Measurements from ENCODE around the gene TMEM63B. TPM values are rescaled to one million over a fixed set of nuclear protein-coding genes. Genes with fewer than 3 reads are reported as not detected.

The TMEM63B gene
- total and polyA plus RNA-seq, 2 of the 8 experiments (the other 6 are each of a cell fraction or from before 2014, with no cell fraction given): 61.1 to 96.8 TPM

DNA sequence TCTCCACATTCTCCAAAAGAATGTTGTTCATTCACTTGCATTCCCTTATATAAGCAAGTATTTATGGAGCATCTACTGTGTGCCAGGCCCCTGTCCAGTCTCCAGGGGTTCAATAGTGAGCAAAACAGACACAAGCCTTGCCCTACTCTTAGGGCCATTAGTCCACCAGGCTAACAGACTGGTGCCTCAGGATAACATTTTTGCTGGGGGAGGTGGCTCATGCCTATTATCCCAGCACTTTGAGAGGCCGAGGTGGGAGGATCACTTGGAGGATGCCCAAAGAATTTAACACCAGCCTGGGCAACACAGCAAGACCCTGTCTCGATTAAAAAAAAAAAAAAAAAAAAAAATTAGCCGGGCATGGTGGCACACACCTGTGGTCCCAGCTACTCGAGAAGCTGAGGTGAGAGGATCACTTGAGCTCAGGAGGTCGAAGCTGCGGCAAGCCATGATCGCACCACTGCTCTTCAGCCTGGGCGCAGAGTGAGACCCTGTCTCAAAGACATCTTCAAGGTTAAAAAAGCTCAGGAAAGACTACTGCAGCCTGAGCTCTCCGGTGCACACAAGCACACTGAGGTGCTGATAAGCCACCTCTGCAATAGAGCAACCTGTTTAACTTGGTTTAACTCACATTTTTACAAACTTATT lies 51.2 kb downstream of the TMEM63B start:
- H3K14ac ChIP-seq (ENCODE audit: insufficient read length): no peak overlapping the region
- peaks cover 2 to 12% (median 3%) of the 10 kb centered on the region in 4 experiments; a peak in 5 of 7 replicates for H3K4me1 ChIP-seq (replicated peaks in 1 of 4; ENCODE audit: control insufficient read depth in 3 of 4, insufficient read depth in 4 of 4, low read length in 3 of 4)
- H3K79me1 ChIP-seq (ENCODE audit: low read depth, low read length): no peaks in the 10 kb centered on the region
- 93% methylated on average over 8 of the region's 9 CpGs; no CpG with 5 or more reads in 1 of the 2 experiments for WGBS, 2 experiments (ENCODE audit: extremely low coverage in 1 of 2, insufficient coverage in 1 of 2, insufficient read length in 1 of 2, insufficient replicate concordance in 2 of 2, low coverage in 1 of 2, low lambda C conversion rate in 2 of 2, missing lambda C conversion rate in 1 of 2)
- peaks cover 10% of the 10 kb centered on the region; the same call in 1 of the 2 replicates for H3K23me2 ChIP-seq (ENCODE audit: low read depth, low read length)
- ChIA-PET CTCF (ENCODE audit: partially characterized antibody) (interaction anchor here (0.6 to 10.8 kb wide), 5 partner anchors 10 to 50 kb away, joined by 3 to 287 read pairs (median 4); partner anchors contain the start of gene SLC29A1), POLR2A (ENCODE audit: partially characterized antibody) (interaction anchor here (0.7 to 4.8 kb wide), 4 partner anchors 24 to 467 kb away, joined by 3 to 28 read pairs (median 4); partner anchors contain the start of gene HSP90AB1)
- no peak overlapping the region for H3K56ac ChIP-seq (replicated peaks; ENCODE audit: insufficient read length, low read depth, low read length)
- no peak overlapping the region for H3K4me2 ChIP-seq (ENCODE audit: insufficient read depth in 1 of 2, low read depth in 2 of 2, low read length in 2 of 2)
- no peak overlapping the region for H3K23ac ChIP-seq (ENCODE audit: insufficient read length)
- no peak overlapping the region for H2AK5ac ChIP-seq (ENCODE audit: low read depth, low read length)
- no peak overlapping the region for H3K27ac ChIP-seq (ENCODE audit: low read depth, low read length)
- H2BK5ac ChIP-seq (ENCODE audit: low read depth, low read length): no peak overlapping the region
- H4K5ac ChIP-seq (ENCODE audit: insufficient read length, low read depth, low read length): no peak overlapping the region
- no peaks in the 10 kb centered on the region for H3K9me3 ChIP-seq (ENCODE audit: insufficient read depth in 2 of 2, low read depth in 1 of 2, low read length in 1 of 2)
- DNase-seq (ENCODE audit: low read depth in 1 of 2, low spot score in 2 of 2) (no peak), FAIRE-seq (no peak)
- H3K79me2 ChIP-seq (ENCODE audit: control insufficient read depth in 1 of 2, insufficient read depth in 2 of 2, low read length in 2 of 2): no peaks in the 10 kb centered on the region
- H2AFZ ChIP-seq (ENCODE audit: low read length): no peak overlapping the region
- H2BK20ac ChIP-seq (ENCODE audit: low read length): no peak overlapping the region
- H3K9ac ChIP-seq (replicated peaks in 1 of 4; ENCODE audit: extremely low read depth in 1 of 4, low read depth in 3 of 4, low read length in 3 of 4): no peak overlapping the region
- H4K91ac ChIP-seq (replicated peaks; ENCODE audit: insufficient read length, low read length): no peak overlapping the region
- no peak overlapping the region for H4K8ac ChIP-seq (ENCODE audit: extremely low read depth, insufficient read depth, low read length)
- H3K36me3 ChIP-seq (ENCODE audit: control insufficient read depth in 2 of 4, insufficient read depth in 4 of 4, low read length in 3 of 4): no peaks in the 10 kb centered on the region
- no peaks in the 10 kb centered on the region for H3K27me3 ChIP-seq (replicated peaks in 1 of 4; ENCODE audit: control insufficient read depth in 3 of 4, extremely low read depth in 1 of 4, insufficient read depth in 3 of 4, low read length in 3 of 4)
- no peak overlapping the region for H2BK120ac ChIP-seq (replicated peaks; ENCODE audit: low read depth, low read length)
- no peak overlapping the region for H3K18ac ChIP-seq (ENCODE audit: extremely low read depth, low read length)
- H3K4me3 ChIP-seq (ENCODE audit: extremely low read depth in 1 of 4, insufficient read depth in 2 of 4, low read depth in 3 of 4, low read length in 4 of 4): no peak overlapping the region
- no peak overlapping the region for H3K4ac ChIP-seq (replicated peaks; ENCODE audit: insufficient read length, low read depth, low read length)
- H4K20me1 ChIP-seq (replicated peaks in 1 of 2; ENCODE audit: control insufficient read depth in 1 of 2, insufficient read depth in 2 of 2, low read length in 2 of 2): no peaks in the 10 kb centered on the region
- H2BK15ac ChIP-seq (ENCODE audit: low read length): no peak overlapping the region
- H2BK12ac ChIP-seq (ENCODE audit: low read depth, low read length): no peak overlapping the region
- TF ChIP-seq SIX5 (IDR thresholded peaks at IDR 0.05; ENCODE audit: low read depth, low read length) (no peak), RAD21 (IDR thresholded peaks at IDR 0.05 in 1 of 2, conservative IDR thresholded peaks at IDR 0.05 in 1 of 2; ENCODE audit: low read depth in 2 of 2, low read length in 2 of 2) (no peak)

Data from H1 (cell line).